Measurements from ENCODE around the gene STX10. TPM values are rescaled to one million over a fixed set of nuclear protein-coding genes. Genes with fewer than 3 reads are reported as not detected.

The STX10 gene
- total and polyA plus RNA-seq, 9 of the 15 experiments (the other 6 are each of a cell fraction or from before 2014, with no cell fraction given) = 0.51 to 66.3 (median 31.0) TPM

GRCh38 chr19:13154911-13155471 is 4.8 kb upstream of the STX10 start (continued):
- no peak for TF ChIP-seq PBX2 (CRISPR knock-in tag; IDR thresholded peaks at IDR 0.05; ENCODE audit: low read depth)
- no peak for TF ChIP-seq PBX2 (tag; conservative IDR thresholded peaks at IDR 0.05; ENCODE audit: low read depth)
- TF ChIP-seq NFXL1 (CRISPR knock-in tag; IDR thresholded peaks at IDR 0.05) = 0 out of 2 replicates have a peak, but pooled peaks have one; percentile 47
- no peak for TF ChIP-seq PHF8 (IDR thresholded peaks at IDR 0.05; ENCODE audit: borderline replicate concordance, low read length)
- TF ChIP-seq KLF6 (CRISPR knock-in tag; IDR thresholded peaks at IDR 0.05; ENCODE audit: borderline replicate concordance) = no peak
- TF ChIP-seq, protein P1, sequence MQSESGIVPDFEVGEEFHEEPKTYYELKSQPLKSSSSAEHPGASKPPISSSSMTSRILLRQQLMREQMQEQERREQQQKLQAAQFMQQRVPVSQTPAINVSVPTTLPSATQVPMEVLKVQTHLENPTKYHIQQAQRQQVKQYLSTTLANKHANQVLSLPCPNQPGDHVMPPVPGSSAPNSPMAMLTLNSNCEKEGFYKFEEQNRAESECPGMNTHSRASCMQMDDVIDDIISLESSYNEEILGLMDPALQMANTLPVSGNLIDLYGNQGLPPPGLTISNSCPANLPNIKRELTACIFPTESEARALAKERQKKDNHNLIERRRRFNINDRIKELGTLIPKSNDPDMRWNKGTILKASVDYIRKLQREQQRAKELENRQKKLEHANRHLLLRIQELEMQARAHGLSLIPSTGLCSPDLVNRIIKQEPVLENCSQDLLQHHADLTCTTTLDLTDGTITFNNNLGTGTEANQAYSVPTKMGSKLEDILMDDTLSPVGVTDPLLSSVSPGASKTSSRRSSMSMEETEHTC (IDR thresholded peaks at IDR 0.05) = no peak
- 0 out of 2 replicates have a peak, but pooled peaks have one; percentile 22 for TF ChIP-seq MEF2D (tag; conservative IDR thresholded peaks at IDR 0.05; ENCODE audit: low read depth)
- TF ChIP-seq MEF2A (IDR thresholded peaks at IDR 0.05; ENCODE audit: control insufficient read depth, low read depth, low read length) = no peak; the same call in 1 of the 2 replicates
- no peak for TF ChIP-seq XRCC5 (IDR thresholded peaks at IDR 0.05; ENCODE audit: low read depth, low read length)
- no peak for TF ChIP-seq CREBBP (IDR thresholded peaks at IDR 0.05; ENCODE audit: low read depth, low read length)
- no peak for TF ChIP-seq CBX8 (IDR thresholded peaks at IDR 0.05; ENCODE audit: borderline replicate concordance, extremely low read depth, low read depth, low read length, poor library complexity, severe bottlenecking)
- TF ChIP-seq RBFOX2 (IDR thresholded peaks at IDR 0.05; ENCODE audit: low read depth, low read length) = peak; percentile 80
- no peak for TF ChIP-seq FOXO4 (CRISPR knock-in tag; IDR thresholded peaks at IDR 0.05)
- TF ChIP-seq TCF7L2 (IDR thresholded peaks at IDR 0.05; ENCODE audit: low read depth, low read length) = no peak
- TF ChIP-seq MAZ (CRISPR knock-in tag; conservative IDR thresholded peaks at IDR 0.05 in 1 of 2, IDR thresholded peaks at IDR 0.05 in 1 of 2) = no peak
- TF ChIP-seq TAF1 (IDR thresholded peaks at IDR 0.05; ENCODE audit: control insufficient read depth, extremely low read depth, insufficient read depth, low read length, severe bottlenecking) = peak; percentile 49
- TF ChIP-seq ZNF507 (tag; conservative IDR thresholded peaks at IDR 0.05) = no peak
- TF ChIP-seq, protein P2, sequence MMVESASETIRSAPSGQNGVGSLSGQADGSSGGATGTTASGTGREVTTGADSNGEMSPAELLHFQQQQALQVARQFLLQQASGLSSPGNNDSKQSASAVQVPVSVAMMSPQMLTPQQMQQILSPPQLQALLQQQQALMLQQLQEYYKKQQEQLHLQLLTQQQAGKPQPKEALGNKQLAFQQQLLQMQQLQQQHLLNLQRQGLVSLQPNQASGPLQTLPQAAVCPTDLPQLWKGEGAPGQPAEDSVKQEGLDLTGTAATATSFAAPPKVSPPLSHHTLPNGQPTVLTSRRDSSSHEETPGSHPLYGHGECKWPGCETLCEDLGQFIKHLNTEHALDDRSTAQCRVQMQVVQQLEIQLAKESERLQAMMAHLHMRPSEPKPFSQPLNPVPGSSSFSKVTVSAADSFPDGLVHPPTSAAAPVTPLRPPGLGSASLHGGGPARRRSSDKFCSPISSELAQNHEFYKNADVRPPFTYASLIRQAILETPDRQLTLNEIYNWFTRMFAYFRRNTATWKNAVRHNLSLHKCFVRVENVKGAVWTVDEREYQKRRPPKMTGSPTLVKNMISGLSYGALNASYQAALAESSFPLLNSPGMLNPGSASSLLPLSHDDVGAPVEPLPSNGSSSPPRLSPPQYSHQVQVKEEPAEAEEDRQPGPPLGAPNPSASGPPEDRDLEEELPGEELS (CRISPR knock-in tag; IDR thresholded peaks at IDR 0.05; ENCODE audit: borderline replicate concordance) = no peak; the same call in 1 of the 2 replicates
- no peak for TF ChIP-seq PCBP2 (IDR thresholded peaks at IDR 0.05; ENCODE audit: low read depth, low read length, poor library complexity, severe bottlenecking)
- TF ChIP-seq ZNF75A (CRISPR knock-in tag; IDR thresholded peaks at IDR 0.05) = no peak

Data from K562 (cell line).